ENCODE results near the gene APOA4. TPM values are rescaled to one million over a fixed set of nuclear protein-coding genes. Genes with fewer than 3 reads are reported as not detected.

APOA4 gene
- total and polyA plus RNA-seq, 2 of the 13 experiments (the other 11 are each of a cell fraction or from before 2014, with no cell fraction given), result 3.8 to 7.2 TPM

GRCh38 chr11:116862951-116863350 lies 39.8 kb upstream of the APOA4 start:
- no TSS peak for BruUV-seq (replicated peaks)
- Histone ChIP-seq H3K36me3 (replicated peaks in 1 of 2; ENCODE audit: control insufficient read depth in 1 of 2, insufficient read depth in 2 of 2, low read length in 2 of 2) (peaks cover 24 to 74% of the 10 kb centered on the region in 2 experiments; a peak in 4 of 5 replicates), H3K4me2 (ENCODE audit: low read depth, low read length) (no peak overlapping the region), H3K79me2 (ENCODE audit: insufficient read depth, low read length) (no peaks in the 10 kb centered on the region), H3K27ac (ENCODE audit: extremely low read length, insufficient read depth, low read length) (no peak overlapping the region), H3K4me1 (ENCODE audit: insufficient read depth, low read length) (no peaks in the 10 kb centered on the region), H3K27me3 (ENCODE audit: control insufficient read depth in 1 of 2, insufficient read depth in 2 of 2, low read length in 2 of 2) (no peaks in the 10 kb centered on the region), H4K20me1 (ENCODE audit: insufficient read depth, low read length) (no peaks in the 10 kb centered on the region), H3K4me3 (replicated peaks in 1 of 3; ENCODE audit: insufficient read depth in 1 of 3, low read depth in 2 of 3, low read length in 3 of 3) (no peak overlapping the region), H3K9ac (ENCODE audit: insufficient read depth, low read depth, low read length) (no peak overlapping the region), H3K9me3 (ENCODE audit: low read length) (no peaks in the 10 kb centered on the region), H2AFZ (ENCODE audit: low read length) (no peak overlapping the region)
- WGBS (ENCODE audit: low lambda C conversion rate), result 100% methylated on average over 3 of the region's 3 CpGs
- no peak for FAIRE-seq
- in situ Hi-C loops (cut with HindIII; ENCODE audit: extremely low pct_ligation_motif_present, low pct_unique_long_range_greater_than_20kb), result no loop called here
- DNase-seq (ENCODE audit: low spot score), result no peak
- intact Hi-C loops (cut with micrococcal nuclease; ENCODE audit: unreplicated experiment), result no loop called here
- ChIA-PET POLR2A (no interaction called here), CTCF (ENCODE audit: low intra/inter-chr PET ratio, low total read pairs) (no interaction called here)
- ATAC-seq, result no peak
- TF ChIP-seq TCF12 (IDR thresholded peaks at IDR 0.05) (no peak), TCF12 (CRISPR knock-in tag; IDR thresholded peaks at IDR 0.05) (no peak), ZBTB33 (CRISPR knock-in tag; IDR thresholded peaks at IDR 0.05) (no peak), ZBTB14 (CRISPR knock-in tag; IDR thresholded peaks at IDR 0.05) (no peak), ZNF672 (CRISPR knock-in tag; IDR thresholded peaks at IDR 0.05) (no peak), GABPA (IDR thresholded peaks at IDR 0.05; ENCODE audit: low read depth, low read length) (no peak), GABPA (CRISPR knock-in tag; IDR thresholded peaks at IDR 0.05; ENCODE audit: low read depth) (no peak), HNRNPK (IDR thresholded peaks at IDR 0.05; ENCODE audit: low read depth, low read length, poor library complexity, severe bottlenecking) (no peak), ISX (CRISPR knock-in tag; conservative IDR thresholded peaks at IDR 0.05) (no peak), IRX3 (CRISPR knock-in tag; IDR thresholded peaks at IDR 0.05; ENCODE audit: borderline replicate concordance, low read depth) (no peak), ZNF205 (CRISPR knock-in tag; IDR thresholded peaks at IDR 0.05) (no peak), ZNF33B (CRISPR knock-in tag; IDR thresholded peaks at IDR 0.05) (no peak), ZSCAN5A (CRISPR knock-in tag; IDR thresholded peaks at IDR 0.05; ENCODE audit: borderline replicate concordance) (no peak), ZHX1 (CRISPR knock-in tag; IDR thresholded peaks at IDR 0.05; ENCODE audit: low read depth) (no peak), KLF9 (CRISPR knock-in tag; IDR thresholded peaks at IDR 0.05; ENCODE audit: low read depth) (no peak), POLR2A (IDR thresholded peaks at IDR 0.05; ENCODE audit: insufficient read depth in 1 of 2, low read depth in 2 of 2, low read length in 2 of 2) (no peak), THRA (CRISPR knock-in tag; IDR thresholded peaks at IDR 0.05; ENCODE audit: borderline replicate concordance) (no peak), ZNF883 (CRISPR knock-in tag; IDR thresholded peaks at IDR 0.05; ENCODE audit: not compliant biosample characterization) (no peak), NFRKB (IDR thresholded peaks at IDR 0.05) (no peak)

Data from HepG2 (cell line).